HG03066 (cell line): ENCODE measurements around the gene HES1.
"Not testable (repeated sequence)": the region's sequence is repeated elsewhere in the genome, so short reads cannot be mapped to it uniquely, and the experiment has no call there.

Experiments
- ATAC-seq: cut with Tn5 transposase; IDR thresholded peaks from one replicate; pipeline ENCODE4 v1.9.1; 2021; ENCODE audit warnings: low read depth; ENCODE audit not compliant: unreplicated experiment

Gene HES1

GRCh38 chr3:194135806-194136518 lies at the start of gene HES1:
HES1 (plus strand) TSS chr3:194136148; CDS start chr3:194136381, 233 bp downstream.
- ATAC-seq, result no peak

GRCh38 chr3:194086388-194087075 lies 49.4 kb upstream of the HES1 start:
- no peak for ATAC-seq

- ATAC-seq, result no peak
These were observed 48.7 kb upstream of the HES1 start for GRCh38 chr3:194087280-194087679.

- ATAC-seq, result no peak
These were observed 47.7 kb upstream of the HES1 start for GRCh38 chr3:194087995-194088855.

- no peak for ATAC-seq
These were observed 46.4 kb upstream of the HES1 start for GRCh38 chr3:194089357-194090177.

- not testable (repeated sequence) for ATAC-seq
These were observed 45.8 kb upstream of the HES1 start for GRCh38 chr3:194090178-194090555.

- ATAC-seq, result no peak
These were observed 45.2 kb upstream of the HES1 start for GRCh38 chr3:194090716-194091115.

GRCh38 chr3:194091141-194091540 lies 44.8 kb upstream of the HES1 start:
- ATAC-seq, result no peak

GRCh38 chr3:194091897-194092296 lies 44.1 kb upstream of the HES1 start:
- not testable (repeated sequence) for ATAC-seq

- ATAC-seq, result no peak
These were observed 43.1 kb upstream of the HES1 start for GRCh38 chr3:194092881-194093301.

GRCh38 chr3:194093842-194094241 lies 42.1 kb upstream of the HES1 start:
- ATAC-seq, result no peak

GRCh38 chr3:194095464-194095863 lies 40.5 kb upstream of the HES1 start:
- no peak for ATAC-seq

GRCh38 chr3:194095902-194096301 lies 40.0 kb upstream of the HES1 start:
- ATAC-seq, result no peak

GRCh38 chr3:194097141-194097882 lies 38.6 kb upstream of the HES1 start:
- no peak for ATAC-seq

- ATAC-seq, result no peak
These were observed 37.7 kb upstream of the HES1 start for GRCh38 chr3:194098081-194098842.

GRCh38 chr3:194098843-194099183 lies 37.1 kb upstream of the HES1 start:
- ATAC-seq, result no peak

GRCh38 chr3:194099215-194099614 lies 36.7 kb upstream of the HES1 start:
- ATAC-seq, result no peak

GRCh38 chr3:194100856-194101390 lies 35.0 kb upstream of the HES1 start:
- peak; percentile 83 for ATAC-seq
